Stimulated activated CD4-positive, alpha-beta T cell treated with anti-CD3 and anti-CD28 coated beads, Interleukin-12 subunit alpha, Interleukin-12 subunit beta, amount 100 ng/mL, for 48 hours (primary cell): Measurements from ENCODE around the gene SPON1.
"Not testable (repeated sequence)": the region's sequence is repeated elsewhere in the genome, so short reads cannot be mapped to it uniquely, and the experiment has no call there.

Source experiments
- DNase-seq, 3 donors: peaks; one replicate each; pipeline ENCODE4 v3.0.0-alpha.2; 2020; ENCODE audit warnings: low read depth in 2 of 3, low spot score in 1 of 3

The SPON1 gene

DNA sequence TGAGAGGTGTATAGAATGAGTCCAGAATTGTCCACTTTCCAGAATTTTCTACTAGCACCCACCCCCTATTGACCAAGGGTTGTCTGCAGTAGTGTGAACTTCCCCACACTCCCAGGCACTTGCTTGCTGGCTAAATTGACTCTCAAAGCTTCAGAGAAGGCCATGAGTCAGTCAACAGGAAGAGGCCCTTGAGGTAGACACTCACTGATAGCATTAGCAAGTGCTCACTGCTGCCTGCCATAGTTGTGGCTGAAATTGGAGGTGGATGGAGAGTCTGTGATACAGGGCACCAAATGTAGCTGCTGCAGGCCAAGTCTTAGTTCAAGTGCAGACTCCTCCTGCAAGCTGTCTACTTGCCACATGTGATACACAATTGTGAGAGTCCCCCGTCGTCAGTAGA lies 156.8 kb downstream of the SPON1 start:
- peak in 1 of 3 donors; percentile 8 for DNase-seq

DNA sequence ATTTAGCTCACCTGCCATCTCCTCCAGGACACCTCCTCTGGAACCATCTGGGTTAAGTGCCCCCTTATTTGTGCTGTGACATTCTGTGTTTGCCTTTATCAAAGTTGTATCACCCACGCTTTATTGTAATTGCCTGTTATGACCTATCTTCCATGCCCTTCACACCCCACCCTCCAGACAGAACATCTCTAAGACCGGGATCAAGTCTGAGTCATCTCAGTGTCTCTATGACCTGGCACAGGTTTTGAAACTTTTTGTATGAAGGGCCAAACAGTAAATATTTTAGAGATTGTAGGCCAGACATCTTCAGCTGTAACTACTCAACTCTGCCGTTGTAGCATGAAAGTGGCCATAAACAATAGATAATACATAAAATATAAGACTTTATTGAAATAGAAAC lies 161.8 kb downstream of the SPON1 start:
- DNase-seq = no peak

DNA sequence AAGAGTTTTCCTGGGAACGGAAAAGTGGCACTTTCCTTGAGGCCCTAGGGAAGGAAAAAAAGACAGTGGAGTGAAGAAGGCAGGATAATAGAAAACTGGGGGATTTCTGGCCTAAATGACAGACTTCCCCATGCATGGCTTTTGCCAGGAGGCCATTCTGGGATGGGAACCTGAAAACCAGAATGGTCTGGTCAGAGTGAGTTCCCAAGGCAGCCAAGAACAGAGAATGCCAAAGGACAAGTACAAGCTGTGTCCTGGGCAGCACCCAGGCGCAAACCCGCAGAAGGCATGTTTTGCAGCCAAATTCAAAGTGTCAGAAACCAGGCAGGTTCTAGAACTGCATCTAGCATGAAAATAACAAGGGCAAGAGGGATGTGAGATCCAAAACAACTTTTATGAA lies 162.4 kb downstream of the SPON1 start:
- no peak for DNase-seq

GRCh38 chr11:14125529-14125928 lies 163.0 kb downstream of the SPON1 start:
- no peak for DNase-seq

DNA sequence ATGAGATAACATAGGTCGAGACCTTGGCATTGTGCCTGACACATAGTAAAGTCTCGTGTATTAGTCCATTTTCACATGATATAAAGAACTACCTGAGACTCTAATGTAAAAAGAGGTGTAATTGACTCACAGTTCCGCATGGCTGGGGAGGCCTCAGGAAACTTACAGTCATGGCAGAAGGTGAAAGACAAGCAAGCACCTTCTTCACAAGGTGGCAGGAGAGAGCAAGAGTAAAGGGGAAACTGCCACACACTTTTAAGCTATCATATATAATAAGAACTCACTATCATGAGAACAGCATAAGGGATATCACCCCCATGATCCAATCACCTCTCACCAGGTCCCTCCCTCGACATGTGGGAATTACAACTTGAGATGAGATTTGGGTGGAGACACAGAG lies 165.2 kb downstream of the SPON1 start:
- DNase-seq = no peak

- no peak for DNase-seq
Measured at GRCh38 chr11:14132312-14132711, 169.8 kb downstream of the SPON1 start.

GRCh38 chr11:14133381-14133780 lies 170.9 kb downstream of the SPON1 start:
- no peak for DNase-seq

DNA sequence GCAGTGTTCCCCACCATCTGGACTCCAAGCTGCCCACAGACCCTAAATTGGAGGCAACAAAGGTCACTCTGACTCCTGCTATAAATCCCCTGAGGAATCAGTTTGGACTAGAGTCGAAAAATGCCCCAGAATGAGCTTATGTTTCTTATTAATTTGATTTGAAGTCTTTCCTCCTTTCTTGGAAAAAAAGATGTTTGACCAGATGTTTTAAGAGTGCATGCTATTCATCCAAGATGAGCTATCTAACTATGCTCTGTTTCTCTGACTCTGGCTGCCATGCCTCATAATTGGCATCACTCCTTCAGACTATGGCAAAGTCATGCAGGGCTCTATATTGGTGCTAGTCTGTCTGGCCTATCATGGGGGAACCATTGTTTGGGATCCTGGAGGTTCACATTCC lies 174.0 kb downstream of the SPON1 start:
- no peak for DNase-seq

DNA sequence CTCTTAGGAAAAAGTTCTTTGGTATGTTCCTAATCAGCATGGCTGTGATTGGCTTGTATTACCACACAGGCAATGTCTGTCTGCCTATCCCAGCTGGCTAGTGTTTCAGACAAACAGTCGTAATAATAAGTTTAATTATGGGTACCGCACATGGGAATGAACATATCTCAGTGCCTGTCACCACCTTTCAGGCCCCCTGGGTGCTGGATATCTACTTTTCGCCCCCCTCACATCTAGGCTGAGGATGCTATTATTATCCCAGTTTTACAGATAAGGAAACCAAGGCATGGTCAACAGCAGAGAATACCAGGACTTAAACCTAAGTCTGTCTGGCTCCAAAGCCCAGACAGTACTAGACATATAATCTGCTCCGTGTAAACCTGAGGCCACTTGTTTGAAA lies 174.8 kb downstream of the SPON1 start:
- DNase-seq = no peak

DNA sequence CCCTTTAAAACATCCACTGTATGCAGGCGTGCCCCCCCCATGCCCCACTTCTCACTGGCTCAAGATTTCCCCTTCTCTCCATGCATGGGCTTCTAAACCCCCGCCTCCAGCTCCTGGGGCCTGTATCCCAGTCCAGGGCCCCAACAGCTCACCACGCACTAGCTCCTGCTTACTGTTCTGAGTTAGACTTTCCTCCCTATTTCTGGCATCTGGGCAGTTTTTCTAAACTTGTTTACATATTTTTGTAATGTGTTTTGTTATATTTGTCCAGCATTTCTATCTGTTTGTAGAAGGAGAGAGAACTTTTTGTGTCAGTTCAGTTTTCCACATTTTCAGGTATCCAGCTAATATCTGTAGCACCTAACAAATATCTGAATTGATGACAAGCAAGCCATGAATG lies 178.5 kb downstream of the SPON1 start:
- DNase-seq = no peak

- DNase-seq = no peak
Measured at GRCh38 chr11:14141676-14142075, 179.2 kb downstream of the SPON1 start.

GRCh38 chr11:14144934-14145333 lies 182.4 kb downstream of the SPON1 start:
- DNase-seq = no peak

DNA sequence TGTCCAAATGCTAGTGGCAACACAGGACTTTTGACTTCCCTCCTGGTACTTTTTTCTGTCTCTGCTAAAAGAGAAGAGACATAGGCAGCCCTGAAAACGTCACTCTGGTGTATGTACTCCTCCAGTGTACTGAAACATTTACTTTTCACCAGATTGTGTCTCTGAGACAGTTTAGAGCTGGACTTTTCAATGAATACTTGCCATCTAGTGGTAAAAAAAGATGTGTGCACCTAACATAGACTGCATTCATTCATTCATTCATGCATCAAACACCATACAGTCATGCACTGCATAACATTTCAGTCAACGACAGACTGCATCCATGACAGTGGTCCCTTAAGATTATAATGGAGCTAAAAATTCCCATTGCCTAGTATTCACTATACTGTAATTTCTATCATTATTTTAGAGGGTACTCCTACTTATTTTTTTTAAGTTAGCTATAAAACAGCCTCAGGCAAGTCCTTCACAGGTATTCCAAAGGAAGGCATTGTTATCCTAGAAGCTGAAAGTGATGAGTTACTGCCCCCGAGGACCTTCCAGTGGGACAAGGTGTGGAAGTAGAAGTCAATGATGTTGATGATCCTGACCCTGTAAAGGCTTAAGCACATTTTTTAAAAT lies 186.2 kb downstream of the SPON1 start:
- DNase-seq = peak in 1 of 3 donors; percentile 5

DNA sequence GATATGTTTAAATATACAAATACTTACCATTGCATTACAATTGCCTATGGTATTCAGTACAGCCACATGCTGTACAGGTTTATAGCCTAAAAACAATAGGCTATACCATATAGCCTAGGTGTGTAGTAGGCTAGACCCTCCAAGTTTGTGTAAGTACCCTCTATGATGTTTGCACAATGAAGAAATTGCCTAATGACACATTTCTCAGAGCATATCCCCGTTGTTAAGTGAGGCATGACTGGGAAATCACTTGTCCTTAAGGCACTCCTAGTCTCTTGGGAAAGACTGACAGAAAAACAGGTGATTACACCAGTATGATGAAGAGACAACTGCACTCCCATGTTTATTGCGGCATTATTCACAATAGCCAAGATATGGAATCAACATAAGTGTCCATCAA lies 187.2 kb downstream of the SPON1 start:
- DNase-seq = no peak

DNA sequence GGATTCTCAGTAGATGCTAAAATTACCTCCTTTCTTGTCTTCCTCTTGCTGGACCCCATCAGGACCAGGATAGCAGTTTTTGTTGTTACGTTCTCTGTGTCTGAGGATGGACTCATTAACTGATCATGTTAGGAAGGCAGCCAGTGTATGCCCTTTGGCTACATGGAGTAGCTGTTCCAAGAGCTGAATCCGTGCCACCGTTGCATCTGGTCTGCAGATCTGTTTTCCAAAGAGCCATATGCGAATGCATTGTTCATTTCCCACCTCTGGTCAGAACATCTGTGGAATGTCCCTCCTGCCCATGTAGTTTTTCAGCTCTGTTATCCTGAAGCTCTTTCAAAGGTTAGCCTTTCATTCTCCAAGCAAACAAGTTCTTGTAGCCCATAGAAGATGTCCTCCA lies 188.4 kb downstream of the SPON1 start:
- DNase-seq = no peak

- DNase-seq = not testable (repeated sequence)
Measured at GRCh38 chr11:14154103-14154502, 191.6 kb downstream of the SPON1 start.

- no peak for DNase-seq
Measured at GRCh38 chr11:14158393-14158792, 195.9 kb downstream of the SPON1 start.

DNA sequence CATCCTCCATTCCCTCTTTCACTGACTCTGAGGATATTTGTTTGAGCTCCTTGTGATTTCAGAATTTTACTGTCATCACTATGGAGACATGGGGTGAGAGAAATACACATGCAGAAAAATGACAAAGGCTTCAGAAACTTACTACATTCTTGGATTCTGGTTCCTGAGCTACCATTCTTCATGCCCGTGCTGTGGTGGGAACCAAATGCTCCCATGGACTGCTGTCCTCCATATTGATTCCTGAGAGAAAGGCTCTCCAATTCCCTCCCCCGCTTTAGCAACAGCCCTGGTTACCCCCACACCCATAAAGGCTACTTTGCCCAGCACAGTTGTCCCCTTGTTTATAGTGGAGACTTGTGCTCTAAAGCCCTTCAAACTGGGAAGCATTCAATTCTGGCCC lies 201.1 kb downstream of the SPON1 start:
- no peak for DNase-seq

GRCh38 chr11:14173679-14174078 lies 211.2 kb downstream of the SPON1 start:
- not testable (repeated sequence) for DNase-seq

GRCh38 chr11:14179116-14179820 lies 216.7 kb downstream of the SPON1 start:
- no peak for DNase-seq

- DNase-seq = no peak
Measured at GRCh38 chr11:14181121-14181520, 218.6 kb downstream of the SPON1 start.

DNA sequence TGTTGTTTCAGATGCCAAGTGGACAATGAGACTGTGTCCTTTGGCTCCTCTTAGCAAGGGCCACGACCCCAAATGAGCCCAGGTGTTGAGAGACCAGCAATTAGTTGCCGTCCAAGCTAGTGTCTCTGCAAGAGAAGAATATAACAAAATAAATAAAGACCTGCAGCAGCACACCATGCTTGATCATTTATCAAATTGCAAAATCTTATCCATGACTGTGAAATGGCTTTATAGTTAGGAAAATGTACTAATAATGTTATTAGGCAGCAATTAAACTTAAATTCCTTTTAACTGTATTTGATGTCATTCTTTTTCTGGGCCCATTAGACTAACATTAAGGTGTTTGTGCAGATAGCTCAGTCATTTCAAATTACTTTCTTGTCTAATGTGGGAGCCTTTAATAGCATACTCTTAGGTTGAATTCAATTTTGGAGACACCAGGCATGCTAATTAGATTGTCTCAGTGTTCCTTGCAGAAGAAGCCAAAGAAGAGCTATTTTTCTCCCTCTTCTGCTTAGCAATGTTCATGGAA lies 220.4 kb downstream of the SPON1 start:
- no peak for DNase-seq
